Mesenteric fat pad (tissue), 1 donor: ENCODE results near the gene MTMR6. TPM values are rescaled to one million over a fixed set of nuclear protein-coding genes. Genes with fewer than 3 reads are reported as not detected.

Source experiments
- DNase-seq: peaks from one replicate; pipeline ENCODE4 v3.0.0-alpha.2; 2020; ENCODE audit warnings: low spot score
- total RNA-seq: library from RNA; stranded (reverse); fragmentation: NEBNext Ultra II Directional; extraction: Animal tissue kit (Norgen Biotek cat#: 25700); gene quantifications from one replicate; pipeline ENCODE4 v1.2.1, GENCODE V29; 2021
- donor health status: DM: yes; HTN: yes; CAD: no.

The MTMR6 gene
- total RNA-seq, 1 donor from 2014 or later: 18.0 TPM

DNA sequence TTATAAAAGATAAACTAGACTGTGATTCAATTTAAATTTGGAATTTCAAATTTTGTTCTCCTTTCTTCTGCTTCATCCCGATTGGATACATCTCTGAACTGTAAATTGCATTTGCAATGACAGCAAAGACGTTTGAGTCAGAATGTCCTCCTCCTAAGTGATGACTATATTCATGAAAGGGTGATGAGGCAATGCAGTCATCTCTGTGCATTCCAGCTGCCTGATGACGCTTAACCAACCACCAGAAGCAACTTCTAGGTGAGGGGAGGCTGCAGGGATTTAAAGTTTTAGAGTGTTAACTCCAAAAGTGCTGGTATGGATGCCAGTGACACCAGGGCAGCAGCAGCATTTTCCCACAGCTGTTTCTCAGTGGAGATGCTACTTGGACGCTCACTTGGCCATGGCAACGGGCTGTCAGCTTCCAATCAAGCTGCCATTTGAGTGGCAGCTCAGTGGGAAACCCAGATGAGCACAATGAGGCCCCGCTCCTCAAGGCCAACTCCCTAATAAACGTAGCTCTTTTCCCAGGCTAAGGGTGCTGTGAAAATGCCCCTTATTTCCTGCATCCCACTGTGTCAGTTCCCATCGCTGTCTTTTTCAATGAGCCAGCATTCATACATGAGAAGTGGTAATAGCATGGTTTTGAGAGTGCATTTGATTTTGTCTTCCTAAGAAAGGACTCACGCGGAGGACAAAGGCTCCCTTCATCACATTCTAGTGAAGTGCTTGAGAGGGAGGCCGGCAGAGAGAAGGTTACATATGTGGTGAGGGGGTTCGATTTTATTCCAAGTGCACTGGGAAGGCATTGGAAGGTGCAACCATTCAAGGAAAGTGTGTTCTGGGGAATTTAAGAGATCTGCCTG is 70.0 kb downstream of the MTMR6 start:
- peak; percentile 33 for DNase-seq

DNA sequence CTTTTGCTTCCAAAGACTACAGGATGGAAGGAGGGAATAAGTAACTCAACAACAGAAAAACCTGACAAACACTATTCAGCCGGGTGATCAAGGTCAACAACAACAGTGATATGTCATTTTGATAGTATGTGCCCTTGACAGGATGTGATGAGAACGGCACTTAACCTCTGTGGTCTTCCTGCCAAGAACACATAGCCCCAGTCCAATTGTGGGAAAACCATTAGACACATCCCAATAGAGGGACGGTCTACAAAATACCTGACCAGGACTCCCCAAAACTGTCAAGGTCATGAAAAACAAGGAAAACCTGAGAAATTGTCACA is 72.1 kb downstream of the MTMR6 start:
- DNase-seq: no peak

DNA sequence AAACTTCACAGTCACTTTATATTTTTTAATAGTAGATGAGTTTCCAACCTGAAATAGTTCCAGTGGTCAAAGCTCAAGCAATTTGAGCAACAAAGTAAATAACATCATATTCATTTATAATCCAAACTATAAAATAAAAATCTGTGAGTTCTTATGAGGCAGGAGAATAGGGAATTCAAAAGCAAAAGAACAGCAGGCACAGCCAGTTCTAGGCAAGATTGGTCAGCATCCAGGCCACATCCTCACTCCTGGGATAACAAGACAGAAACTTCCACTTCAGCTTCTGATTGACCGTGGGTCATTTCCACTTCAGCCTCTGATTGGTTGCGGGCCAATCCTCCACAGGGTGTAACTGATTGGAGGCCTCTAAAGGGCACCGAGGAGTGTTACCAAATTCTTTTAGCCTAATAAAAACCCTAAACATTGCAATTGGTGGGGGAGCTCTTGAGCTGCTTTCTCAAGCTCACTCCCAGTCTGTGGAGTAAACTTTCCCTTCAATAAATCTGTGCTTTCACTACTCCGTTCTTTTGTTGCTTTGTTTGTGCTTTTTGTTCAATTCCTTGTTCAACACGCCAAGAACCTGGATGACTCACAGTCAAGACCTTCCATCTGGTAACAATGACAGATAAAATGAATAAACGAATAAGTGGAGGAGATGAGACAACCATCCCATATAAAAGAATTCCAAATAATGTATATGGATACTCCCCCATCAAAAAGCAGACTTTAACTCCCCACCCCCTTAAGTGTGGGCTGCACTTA is 72.6 kb downstream of the MTMR6 start:
- DNase-seq: no peak

GRCh38 chr13:25213715-25214114 is 73.6 kb downstream of the MTMR6 start:
- DNase-seq: no peak

DNA sequence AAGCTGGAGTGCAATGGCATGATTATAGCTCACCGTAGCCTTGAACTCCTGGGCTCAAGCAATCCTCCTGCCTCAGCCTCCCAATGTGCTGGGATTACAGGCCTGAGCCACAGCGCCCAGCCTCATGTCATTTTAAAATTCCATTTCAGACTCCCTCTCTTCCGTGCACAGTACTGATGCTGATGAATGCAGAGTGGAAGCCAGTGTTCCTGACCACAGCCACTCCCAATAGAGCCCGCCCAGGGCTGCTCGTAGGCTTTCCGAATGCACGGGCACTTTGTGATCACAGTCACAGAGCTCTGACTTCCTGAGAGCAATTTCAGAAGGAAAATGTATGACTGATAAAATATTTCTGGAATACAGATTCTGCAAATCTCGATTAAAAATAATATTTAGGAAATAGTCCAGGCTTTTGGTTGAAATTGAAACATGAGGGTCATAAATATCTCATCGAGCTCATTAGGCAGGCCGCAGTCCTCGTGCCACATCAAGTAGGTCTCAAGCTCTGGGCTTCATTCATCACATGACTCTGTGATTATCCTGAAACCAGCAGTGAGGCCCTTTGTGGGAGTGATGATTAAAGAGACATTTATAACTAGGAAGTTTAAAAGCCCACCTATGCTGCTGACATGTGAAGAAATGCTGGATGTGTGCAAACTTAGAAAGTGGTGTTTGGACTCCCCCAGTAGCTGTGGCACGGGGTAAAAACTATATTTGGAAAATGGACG is 76.3 kb downstream of the MTMR6 start:
- DNase-seq: peak; percentile 65

GRCh38 chr13:25207291-25207810 is 79.9 kb downstream of the MTMR6 start:
- peak; percentile 30 for DNase-seq

DNA sequence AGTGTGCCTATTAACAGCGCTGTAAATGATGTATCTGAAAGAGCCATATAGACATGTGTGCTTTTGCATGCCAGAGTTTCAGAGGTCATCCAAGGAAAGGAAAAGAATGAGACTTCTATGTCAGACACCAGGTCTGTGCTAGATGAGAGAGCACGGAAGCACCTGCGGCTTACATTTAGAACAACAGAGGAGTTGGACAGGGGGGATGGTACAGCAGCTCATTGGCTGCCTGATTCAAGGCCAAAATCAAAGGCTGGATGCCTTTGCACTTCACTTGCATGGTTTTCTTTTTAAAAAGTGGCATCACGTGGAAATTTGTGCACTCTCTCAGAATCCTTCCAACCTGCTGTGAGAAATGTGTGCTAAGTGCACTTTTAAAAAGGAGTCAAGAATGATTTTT is 82.4 kb downstream of the MTMR6 start:
- DNase-seq: no peak

DNA sequence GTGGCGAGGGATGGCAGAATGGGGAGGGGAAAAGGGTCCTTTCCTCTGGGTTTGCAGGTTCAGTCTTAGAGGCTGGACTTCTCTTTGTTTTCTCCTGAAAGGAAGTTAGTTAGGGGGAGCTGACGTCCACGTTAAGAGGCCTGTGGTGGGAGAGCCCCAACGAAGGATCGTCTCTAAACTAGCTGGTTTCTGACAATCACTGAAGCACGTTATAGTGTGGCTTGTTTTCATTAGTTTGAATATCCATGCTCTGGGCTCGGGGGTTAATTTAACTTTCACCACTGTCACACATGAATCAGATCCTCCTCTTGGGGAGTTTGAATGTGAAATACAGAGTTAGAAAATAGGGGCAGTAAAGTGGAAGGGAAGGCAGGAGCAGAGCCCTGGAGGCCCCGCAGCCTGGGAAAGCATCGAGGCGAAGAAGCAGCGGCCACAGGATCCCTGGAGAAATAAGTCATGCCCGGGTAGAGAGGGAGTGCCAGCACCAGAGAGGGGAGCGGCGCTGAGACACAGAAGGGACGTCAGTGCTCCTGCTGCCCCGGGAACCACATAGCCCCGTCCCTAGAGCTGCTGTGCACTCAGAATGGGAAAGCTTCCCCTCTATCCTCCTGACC is 84.1 kb downstream of the MTMR6 start:
- DNase-seq: no peak

DNA sequence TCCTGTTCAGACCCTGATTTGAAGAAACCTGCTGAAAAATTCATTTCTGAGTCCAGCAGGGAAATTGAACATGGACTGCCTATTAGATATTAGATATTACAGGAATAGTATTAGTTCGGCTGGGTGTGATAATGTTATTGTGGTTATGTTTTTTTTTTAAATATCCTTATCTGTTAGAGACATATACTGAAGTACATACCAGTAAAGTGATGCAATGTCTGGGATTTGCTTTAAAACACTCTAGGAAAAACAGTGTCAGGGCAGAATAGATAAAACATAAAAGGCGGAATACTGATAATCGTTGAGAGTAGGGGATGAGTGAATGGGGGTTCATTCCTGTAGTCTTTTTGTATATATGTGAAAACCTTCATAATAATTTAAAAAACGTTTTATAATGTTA is 86.5 kb downstream of the MTMR6 start:
- DNase-seq: no peak

GRCh38 chr13:25198647-25199046 is 88.6 kb downstream of the MTMR6 start:
- no peak for DNase-seq

GRCh38 chr13:25196971-25197370 is 90.3 kb downstream of the MTMR6 start:
- DNase-seq: no peak

Other genes with a start within 250 kb of the MTMR6 start
- gene PABPC3, start 191.4 kb downstream of the MTMR6 start, total RNA-seq: 0.29 TPM
- gene AMER2, start 115.2 kb downstream of the MTMR6 start, total RNA-seq: 0.03 TPM
- gene NUP58, start 14.1 kb upstream of the MTMR6 start, total RNA-seq: 45.1 TPM
- gene ATP8A2, start 84.5 kb upstream of the MTMR6 start, total RNA-seq: 0.10 TPM